IMR-90 (cell line): Measurements from ENCODE around the gene MAML2. TPM values are rescaled to one million over a fixed set of nuclear protein-coding genes. Genes with fewer than 3 reads are reported as not detected.
A peak's percentile ranks its signal among the peaks of the same experiment; 100 is the strongest.

Experiments
- ATAC-seq: fragments of 200-7000 bp; cut with Tn5 transposase; 2 replicates; pipeline ENCODE4 v1.9.1; 2020; ENCODE audit warnings: low read depth, mild to moderate bottlenecking, moderate library complexity
- BruUV-seq: library from RNA; stranded (reverse); fragments of 400-500 nt; replicated peaks from 2 replicates; lab custom pipeline; 2021; lab: Mats Ljungman, UMichigan
- CTCF ChIA-PET: fragments of 300-600 bp; formaldehyde crosslinking; extraction: SDS; loops from one replicate; lab custom pipeline; 2021; ENCODE audit warnings: antibody characterized with exemption; lab: Yijun Ruan, JAX
- POLR2A ChIA-PET: fragments of 300-600 bp; sonication (Branson Sonifier 250); formaldehyde crosslinking; loops from one replicate; lab custom pipeline; 2022; ENCODE audit warnings: antibody characterized with exemption; ENCODE audit not compliant: unreplicated experiment; lab: Charles Lee
- DNase-seq: peaks from one replicate; pipeline ENCODE4 v3.0.0; 2013
- H2AFZ ChIP-seq: replicated peaks from 2 replicates; pipeline ENCODE3; 2013; ENCODE audit warnings: low read length, mild to moderate bottlenecking; ENCODE audit not compliant: poor library complexity
- H2AK5ac ChIP-seq: 2 replicates; pipeline ENCODE4 v1.6.1; 2013; ENCODE audit warnings: low read depth, low read length, inconsistent platforms
- H2AK9ac ChIP-seq: replicated peaks from 2 replicates; pipeline ENCODE3; 2013; ENCODE audit warnings: mild to moderate bottlenecking, low read depth, low read length, moderate library complexity; ENCODE audit not compliant: poor library complexity
- H2BK120ac ChIP-seq: 2 replicates; pipeline ENCODE4 v1.6.1; 2013; ENCODE audit warnings: low read depth, low read length, inconsistent platforms
- H2BK15ac ChIP-seq: 3 replicates; pipeline ENCODE4 v1.6.1; 2013; ENCODE audit warnings: low read depth, low read length, inconsistent platforms
- H2BK20ac ChIP-seq: 2 replicates; pipeline ENCODE4 v1.6.1; 2013; ENCODE audit warnings: low read depth, mild to moderate bottlenecking, inconsistent platforms, low read length, moderate library complexity
- H2BK5ac ChIP-seq: 2 replicates; pipeline ENCODE4 v1.6.1; 2013; ENCODE audit warnings: mild to moderate bottlenecking, low read depth, low read length, inconsistent platforms; ENCODE audit not compliant: poor library complexity, severe bottlenecking
- H3K14ac ChIP-seq: replicated peaks from 2 replicates; pipeline ENCODE4 v1.6.1; 2013; ENCODE audit warnings: low read depth, low read length, inconsistent platforms
- H3K18ac ChIP-seq: 2 replicates; pipeline ENCODE4 v1.6.1; 2013; ENCODE audit warnings: low read depth, low read length, control low read depth
- H3K23ac ChIP-seq: 2 replicates; pipeline ENCODE4 v1.6.1; 2013; ENCODE audit warnings: low read depth, low read length, inconsistent platforms
- H3K27ac ChIP-seq: 2 replicates; pipeline ENCODE4 v1.5.1; 2013; ENCODE audit warnings: mild to moderate bottlenecking, control low read depth, low read length; ENCODE audit not compliant: insufficient read depth
- H3K27me3 ChIP-seq: 2 replicates; pipeline ENCODE4 v1.6.1; 2013; ENCODE audit warnings: low read length; ENCODE audit not compliant: control insufficient read depth, insufficient read depth
- H3K36me3 ChIP-seq: 2 replicates; pipeline ENCODE4 v1.6.1; 2013; ENCODE audit warnings: low read length, mixed read lengths; ENCODE audit not compliant: control insufficient read depth, insufficient read depth
- H3K4ac ChIP-seq: 2 replicates; pipeline ENCODE4 v1.6.1; 2013; ENCODE audit warnings: low read depth, low read length, inconsistent platforms
- H3K4me1 ChIP-seq: 2 replicates; pipeline ENCODE4 v1.6.1; 2013; ENCODE audit warnings: low read length, mixed read lengths; ENCODE audit not compliant: control insufficient read depth, insufficient read depth
- H3K4me2 ChIP-seq: 2 replicates; pipeline ENCODE4 v1.6.1; 2013; ENCODE audit warnings: low read depth, mild to moderate bottlenecking, control low read depth, low read length, moderate library complexity
- H3K4me3 ChIP-seq: 2 replicates; pipeline ENCODE4 v1.5.1; 2013; ENCODE audit warnings: low read depth, mild to moderate bottlenecking, control low read depth, low read length, moderate library complexity; ENCODE audit not compliant: insufficient read depth
- H3K56ac ChIP-seq: 2 replicates; pipeline ENCODE4 v1.6.1; 2013; ENCODE audit warnings: low read length, inconsistent platforms; ENCODE audit not compliant: insufficient read depth; ENCODE audit errors: extremely low read depth
- H3K79me1 ChIP-seq, 2 experiments: 2 replicates each; pipeline ENCODE4 v1.6.1; 2013; ENCODE audit warnings: low read length in 2 of 2, inconsistent platforms in 1 of 2, low read depth in 1 of 2
- H3K9ac ChIP-seq: 2 replicates; pipeline ENCODE4 v1.6.1; 2013; ENCODE audit warnings: low read depth, low read length, control low read depth
- H3K9me1 ChIP-seq: 2 replicates; pipeline ENCODE4 v1.6.1; 2013; ENCODE audit warnings: low read length, inconsistent platforms; ENCODE audit not compliant: insufficient read depth
- H3K9me3 ChIP-seq: 2 replicates; pipeline ENCODE4 v1.6.1; 2013; ENCODE audit warnings: low read length; ENCODE audit not compliant: control insufficient read depth, insufficient read depth
- H4K20me1 ChIP-seq: 2 replicates; pipeline ENCODE4 v1.6.1; 2013; ENCODE audit warnings: low read length, inconsistent platforms; ENCODE audit not compliant: insufficient read depth
- H4K5ac ChIP-seq: 2 replicates; pipeline ENCODE4 v1.6.1; 2013; ENCODE audit warnings: mild to moderate bottlenecking, low read depth, low read length, control low read depth
- H4K8ac ChIP-seq, 2 experiments: 2 replicates each; pipeline ENCODE4 v1.6.1; 2013; ENCODE audit warnings: low read depth in 2 of 2, low read length in 2 of 2, control low read depth in 1 of 2, inconsistent platforms in 1 of 2
- H4K91ac ChIP-seq: 2 replicates; pipeline ENCODE4 v1.6.1; 2013; ENCODE audit warnings: low read depth, low read length, inconsistent platforms; ENCODE audit not compliant: insufficient read depth
- BHLHE40 ChIP-seq: fragments of 150-350 bp; IDR thresholded peaks from 2 replicates; pipeline ENCODE4 v1.6.1; 2016; ENCODE audit warnings: mild to moderate bottlenecking, low read depth, low read length
- CEBPB ChIP-seq: IDR thresholded peaks from 2 replicates; pipeline ENCODE4 v1.6.1; 2012; ENCODE audit warnings: low read depth, low read length, improper control_type of control experiment
- CHD1 ChIP-seq: IDR thresholded peaks from 2 replicates; pipeline ENCODE4 v1.6.1; 2012; ENCODE audit warnings: low read depth, low read length, improper control_type of control experiment
- MAFK ChIP-seq: IDR thresholded peaks from 2 replicates; pipeline ENCODE4 v1.6.1; 2012; ENCODE audit warnings: low read depth, low read length, improper control_type of control experiment
- MAZ ChIP-seq: IDR thresholded peaks from 2 replicates; pipeline ENCODE4 v1.6.1; 2012; ENCODE audit warnings: low read depth, mild to moderate bottlenecking, low read length, improper control_type of control experiment, moderate library complexity, borderline replicate concordance
- POLR2A ChIP-seq: IDR thresholded peaks from 2 replicates; pipeline ENCODE4 v1.6.1; 2012; ENCODE audit warnings: mild to moderate bottlenecking, low read depth, low read length
- RAD21 ChIP-seq: IDR thresholded peaks from 2 replicates; pipeline ENCODE4 v1.6.1; 2012; ENCODE audit warnings: low read length, improper control_type of control experiment
- RCOR1 ChIP-seq: IDR thresholded peaks from 2 replicates; pipeline ENCODE4 v1.6.1; 2012; ENCODE audit warnings: mild to moderate bottlenecking, low read length, improper control_type of control experiment; ENCODE audit not compliant: insufficient replicate concordance
- RFX5 ChIP-seq: IDR thresholded peaks from 2 replicates; pipeline ENCODE4 v1.8.0; 2012; ENCODE audit warnings: low read depth, mild to moderate bottlenecking, low read length, moderate library complexity
- SMC3 ChIP-seq: fragments of 150-350 bp; IDR thresholded peaks from 2 replicates; pipeline ENCODE4 v1.6.1; 2016; ENCODE audit warnings: low read depth, mild to moderate bottlenecking, antibody characterized with exemption, low read length, moderate library complexity
- WGBS, 2 experiments: methylation state at CpG; one replicate each; pipeline versions ENCODE4 v1.1.5 to v1.1.7; 2013; ENCODE audit warnings: missing lambda C conversion rate in 2 of 2; ENCODE audit not compliant: insufficient read length in 1 of 2; ENCODE audit errors: extremely low coverage in 2 of 2; 5-methylcytosine and 5-hydroxymethylcytosine counted together
- dilution Hi-C: fragments of 300-500 bp; cut with HindIII; formaldehyde crosslinking; loops from one replicate; pipeline ENCODE4 v1.14.3; 2018; ENCODE audit warnings: low sequenced_read_pairs; ENCODE audit not compliant: unreplicated experiment
- in situ Hi-C: fragments of 300-500 bp; cut with MboI; formaldehyde crosslinking; loops from 3 replicates; pipeline ENCODE4 v1.14.3; 2019; ENCODE audit warnings: low sequenced_read_pairs, inconsistent platforms, mixed read lengths
- intact Hi-C: fragments of 100-400 bp; cut with micrococcal nuclease; formaldehyde crosslinking; loops from 2 replicates; pipeline ENCODE4 v1.10.0; 2022
- polyA plus RNA-seq, 3 experiments: library from polyadenylated mRNA; depleted of rRNA; stranded (reverse); fragments of >200 nt; gene quantifications; 2 replicates each; pipeline ENCODE4 v1.2.3, GENCODE V29; 2012; ENCODE audit warnings: low replicate concordance in 1 of 3
- total RNA-seq: library from RNA; depleted of rRNA; stranded (reverse); fragments of >200 nt; gene quantifications from 2 replicates; pipeline ENCODE4 v1.2.3, GENCODE V29; 2012
- TF ChIP-seq, protein P1 (sequence below): conservative IDR thresholded peaks from 2 replicates; pipeline ENCODE4 v1.5.1; 2012; ENCODE audit warnings: mild to moderate bottlenecking, low read depth, low read length, improper control_type of control experiment
- TF ChIP-seq, protein P2 (sequence below): fragments of 150-350 bp; IDR thresholded peaks from 2 replicates; pipeline ENCODE4 v1.6.1; 2016; ENCODE audit warnings: low read depth, mild to moderate bottlenecking, low read length, moderate library complexity, borderline replicate concordance
- TF ChIP-seq, protein P3 (sequence below): fragments of 150-350 bp; IDR thresholded peaks from 2 replicates; pipeline ENCODE4 v1.6.1; 2017; ENCODE audit warnings: mild to moderate bottlenecking, antibody characterized with exemption, low read length, low read depth

MAML2 gene
- total and polyA plus RNA-seq, 2 of the 4 experiments (the other 2 are of a cell fraction) = 15.0 to 19.5 TPM

DNA sequence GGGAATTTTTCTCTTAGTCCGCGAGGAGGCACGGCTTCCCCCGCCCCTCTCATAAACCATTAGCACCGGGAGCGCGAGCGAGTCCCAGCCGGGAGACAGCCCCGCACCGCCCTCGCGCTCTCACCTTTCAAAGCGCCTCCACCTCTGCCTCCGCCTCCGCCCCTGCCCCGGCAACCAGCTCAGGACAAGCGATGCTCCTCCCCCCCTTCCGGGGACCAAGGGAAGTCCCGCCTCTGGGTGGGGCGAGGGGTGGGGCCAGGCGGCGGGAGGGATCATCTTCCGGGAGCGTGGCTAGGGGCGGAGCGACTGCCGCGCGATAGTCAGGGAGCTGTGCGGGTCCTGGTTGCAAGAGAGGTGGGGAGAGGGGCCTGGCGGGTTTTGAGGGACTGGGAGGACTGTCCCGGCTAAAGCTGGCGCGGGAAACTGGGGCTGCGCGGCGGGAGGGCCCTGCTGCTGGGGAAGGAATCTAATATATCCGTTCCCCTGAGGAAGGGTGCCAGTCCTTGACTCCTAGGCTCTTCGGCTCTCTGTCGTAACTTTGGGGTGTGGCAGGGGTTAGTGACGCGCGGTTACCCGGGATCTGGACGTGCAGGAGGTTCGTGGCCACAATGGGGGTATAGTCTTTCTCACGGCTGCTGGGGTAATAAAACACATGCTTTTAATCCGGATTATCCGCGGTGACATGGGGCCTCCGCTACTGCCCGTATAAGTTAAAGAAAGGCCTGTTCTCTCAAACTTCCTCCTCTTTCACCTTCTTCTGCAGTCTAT is 46.9 kb upstream of the MAML2 start, which contains the start of the genes CCDC82 and JRKL:
TSS of gene CCDC82 (minus strand) at position 193 of the 768 bp plus-strand sequence. CDS start 5,165 bp downstream, outside the sequence.
TSS of gene JRKL (plus strand) at position 294 of the 768 bp plus-strand sequence. CDS start 637 bp downstream, outside the sequence.
- H3K56ac ChIP-seq = peak within 1 kb of the TSS; percentile 86
- peak within 1 kb of the TSS; percentile 86 for H4K5ac ChIP-seq
- peaks cover 34 to 50% of the 10 kb centered on the region in 2 experiments for H3K79me1 ChIP-seq
- peak within 1 kb of the TSS; percentile 98 for H3K14ac ChIP-seq
- dilution Hi-C loops (no loop called here), intact Hi-C loops (loop anchor here (5.0 kb wide), 1 partner anchor 468 kb away; the partner anchor contains the start of gene MTMR2), in situ Hi-C loops (loop anchor here (10.0 kb wide), 1 partner anchor 545 kb away; no protein-coding TSS in a partner anchor)
- H3K36me3 ChIP-seq = no peaks in the 10 kb centered on the region; the same call in 1 of the 2 replicates
- peak within 1 kb of the TSS; percentile 97 for H2AK9ac ChIP-seq
- H3K4ac ChIP-seq = peak within 1 kb of the TSS; percentile 94
- peak within 1 kb of the TSS; percentile 71 for H2BK120ac ChIP-seq
- H3K27ac ChIP-seq = peak within 1 kb of the TSS; percentile 91
- peak; percentile 92 for DNase-seq
- H2BK15ac ChIP-seq = peak within 1 kb of the TSS; percentile 68; the same call in 1 of the 3 replicates
- H3K9me1 ChIP-seq = 0 out of 2 replicates have a peak, but pooled peaks cover 2% of the 10 kb centered on the region
- H4K8ac ChIP-seq = peak within 1 kb of the TSS; percentile 76 to 85
- peak within 1 kb of the TSS; percentile 85 for H4K91ac ChIP-seq
- BruUV-seq = no TSS peak
- no peaks in the 10 kb centered on the region for H4K20me1 ChIP-seq
- no peaks in the 10 kb centered on the region; the same call in 1 of the 2 replicates for H3K9me3 ChIP-seq
- H3K4me3 ChIP-seq = peak within 1 kb of the TSS; percentile 92
- ChIA-PET CTCF (interaction anchor here (2.0 kb wide), 1 partner anchor 47 kb away, joined by 6 read pairs; the partner anchor contains the start of gene MAML2), POLR2A (interaction anchor here (0.6 to 0.7 kb wide), 3 partner anchors 153 to 1525 kb away, joined by 3 read pairs; no protein-coding TSS in a partner anchor)
- H3K23ac ChIP-seq = peak within 1 kb of the TSS; percentile 93
- H2AK5ac ChIP-seq = peak within 1 kb of the TSS; percentile 90
- H3K4me1 ChIP-seq = no peaks in the 10 kb centered on the region; the same call in 1 of the 2 replicates
- H3K18ac ChIP-seq = peak within 1 kb of the TSS; percentile 84
- H2AFZ ChIP-seq = peak within 1 kb of the TSS; percentile 96
- ATAC-seq = peak; percentile 99
- no peaks in the 10 kb centered on the region for H3K27me3 ChIP-seq
- 5% methylated on average over 4 of the region's 53 CpGs; no CpG with 5 or more reads in 1 of the 2 experiments for WGBS, 2 experiments
- peak within 1 kb of the TSS; percentile 80 for H2BK5ac ChIP-seq
- H3K9ac ChIP-seq = peak within 1 kb of the TSS; percentile 88
- peak within 1 kb of the TSS; percentile 96 for H3K4me2 ChIP-seq
- H2BK20ac ChIP-seq = no peak within 1 kb of the TSS
- no peak for TF ChIP-seq RCOR1
- TF ChIP-seq, protein P1, sequence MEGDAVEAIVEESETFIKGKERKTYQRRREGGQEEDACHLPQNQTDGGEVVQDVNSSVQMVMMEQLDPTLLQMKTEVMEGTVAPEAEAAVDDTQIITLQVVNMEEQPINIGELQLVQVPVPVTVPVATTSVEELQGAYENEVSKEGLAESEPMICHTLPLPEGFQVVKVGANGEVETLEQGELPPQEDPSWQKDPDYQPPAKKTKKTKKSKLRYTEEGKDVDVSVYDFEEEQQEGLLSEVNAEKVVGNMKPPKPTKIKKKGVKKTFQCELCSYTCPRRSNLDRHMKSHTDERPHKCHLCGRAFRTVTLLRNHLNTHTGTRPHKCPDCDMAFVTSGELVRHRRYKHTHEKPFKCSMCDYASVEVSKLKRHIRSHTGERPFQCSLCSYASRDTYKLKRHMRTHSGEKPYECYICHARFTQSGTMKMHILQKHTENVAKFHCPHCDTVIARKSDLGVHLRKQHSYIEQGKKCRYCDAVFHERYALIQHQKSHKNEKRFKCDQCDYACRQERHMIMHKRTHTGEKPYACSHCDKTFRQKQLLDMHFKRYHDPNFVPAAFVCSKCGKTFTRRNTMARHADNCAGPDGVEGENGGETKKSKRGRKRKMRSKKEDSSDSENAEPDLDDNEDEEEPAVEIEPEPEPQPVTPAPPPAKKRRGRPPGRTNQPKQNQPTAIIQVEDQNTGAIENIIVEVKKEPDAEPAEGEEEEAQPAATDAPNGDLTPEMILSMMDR = no peak
- no peak for TF ChIP-seq SMC3
- TF ChIP-seq, protein P2, sequence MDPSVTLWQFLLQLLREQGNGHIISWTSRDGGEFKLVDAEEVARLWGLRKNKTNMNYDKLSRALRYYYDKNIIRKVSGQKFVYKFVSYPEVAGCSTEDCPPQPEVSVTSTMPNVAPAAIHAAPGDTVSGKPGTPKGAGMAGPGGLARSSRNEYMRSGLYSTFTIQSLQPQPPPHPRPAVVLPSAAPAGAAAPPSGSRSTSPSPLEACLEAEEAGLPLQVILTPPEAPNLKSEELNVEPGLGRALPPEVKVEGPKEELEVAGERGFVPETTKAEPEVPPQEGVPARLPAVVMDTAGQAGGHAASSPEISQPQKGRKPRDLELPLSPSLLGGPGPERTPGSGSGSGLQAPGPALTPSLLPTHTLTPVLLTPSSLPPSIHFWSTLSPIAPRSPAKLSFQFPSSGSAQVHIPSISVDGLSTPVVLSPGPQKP = no peak
- peak; percentile 60 for TF ChIP-seq CEBPB
- TF ChIP-seq RFX5 = no peak
- TF ChIP-seq MAFK = no peak
- TF ChIP-seq BHLHE40 = no peak
- TF ChIP-seq POLR2A = peak; percentile 83
- TF ChIP-seq CHD1 = 0 out of 2 replicates have a peak, but pooled peaks have one; percentile 31
- TF ChIP-seq, protein P3, sequence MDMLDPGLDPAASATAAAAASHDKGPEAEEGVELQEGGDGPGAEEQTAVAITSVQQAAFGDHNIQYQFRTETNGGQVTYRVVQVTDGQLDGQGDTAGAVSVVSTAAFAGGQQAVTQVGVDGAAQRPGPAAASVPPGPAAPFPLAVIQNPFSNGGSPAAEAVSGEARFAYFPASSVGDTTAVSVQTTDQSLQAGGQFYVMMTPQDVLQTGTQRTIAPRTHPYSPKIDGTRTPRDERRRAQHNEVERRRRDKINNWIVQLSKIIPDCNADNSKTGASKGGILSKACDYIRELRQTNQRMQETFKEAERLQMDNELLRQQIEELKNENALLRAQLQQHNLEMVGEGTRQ = no peak
- peak; percentile 86 for TF ChIP-seq MAZ
- TF ChIP-seq RAD21 = no peak
